ENCODE data around the gene GUCY1A2. TPM values are rescaled to one million over a fixed set of nuclear protein-coding genes. Genes with fewer than 3 reads are reported as not detected.

Gene GUCY1A2
- total RNA-seq, 1 donor from 2014 or later, result 0.78 TPM

GRCh38 chr11:106962995-106963394 lies 55.3 kb downstream of the GUCY1A2 start:
- H3K36me3 Mint-ChIP-seq (ENCODE audit: unreplicated experiment), result no peaks in the 10 kb centered on the region
- no peak overlapping the region for H3K4me3 Mint-ChIP-seq (ENCODE audit: unreplicated experiment)
- H3K9me3 Mint-ChIP-seq (ENCODE audit: unreplicated experiment), result no peaks in the 10 kb centered on the region
- no peak for TF ChIP-seq CTCF (IDR thresholded peaks at IDR 0.05)
- H3K4me1 Mint-ChIP-seq (ENCODE audit: unreplicated experiment), result peaks cover 42% of the 10 kb centered on the region
- no peaks in the 10 kb centered on the region for H3K27me3 Mint-ChIP-seq (ENCODE audit: unreplicated experiment)
- no peak for DNase-seq (ENCODE audit: extremely low spot score, unreplicated experiment)
- no peak overlapping the region for H3K27ac Mint-ChIP-seq (ENCODE audit: unreplicated experiment)

- no peak for DNase-seq (ENCODE audit: extremely low spot score, unreplicated experiment)
- H3K36me3 Mint-ChIP-seq (ENCODE audit: unreplicated experiment), result no peaks in the 10 kb centered on the region
- peaks cover 49% of the 10 kb centered on the region for H3K4me1 Mint-ChIP-seq (ENCODE audit: unreplicated experiment)
- peak overlapping the region; percentile 6 for H3K4me3 Mint-ChIP-seq (ENCODE audit: unreplicated experiment)
- H3K27me3 Mint-ChIP-seq (ENCODE audit: unreplicated experiment), result no peaks in the 10 kb centered on the region
- peak overlapping the region; percentile 74 for H3K27ac Mint-ChIP-seq (ENCODE audit: unreplicated experiment)
- no peak for TF ChIP-seq CTCF (IDR thresholded peaks at IDR 0.05)
- H3K9me3 Mint-ChIP-seq (ENCODE audit: unreplicated experiment), result no peaks in the 10 kb centered on the region
Observed at GRCh38 chr11:106961518-106961917, 56.8 kb downstream of the GUCY1A2 start.

- Mint-ChIP-seq H3K9me3 (ENCODE audit: unreplicated experiment) (peaks cover 4% of the 10 kb centered on the region), H3K4me3 (ENCODE audit: unreplicated experiment) (no peak overlapping the region), H3K4me1 (ENCODE audit: unreplicated experiment) (peaks cover 49% of the 10 kb centered on the region), H3K27ac (ENCODE audit: unreplicated experiment) (peak overlapping the region; percentile 74), H3K27me3 (ENCODE audit: unreplicated experiment) (no peaks in the 10 kb centered on the region), H3K36me3 (ENCODE audit: unreplicated experiment) (no peaks in the 10 kb centered on the region)
- no peak for DNase-seq (ENCODE audit: extremely low spot score, unreplicated experiment)
- TF ChIP-seq CTCF (IDR thresholded peaks at IDR 0.05), result no peak
Observed at GRCh38 chr11:106961048-106961447, 57.2 kb downstream of the GUCY1A2 start.

- H3K36me3 Mint-ChIP-seq (ENCODE audit: unreplicated experiment), result no peaks in the 10 kb centered on the region
- no peak overlapping the region for H3K4me3 Mint-ChIP-seq (ENCODE audit: unreplicated experiment)
- H3K4me1 Mint-ChIP-seq (ENCODE audit: unreplicated experiment), result peaks cover 49% of the 10 kb centered on the region
- TF ChIP-seq CTCF (IDR thresholded peaks at IDR 0.05), result no peak
- H3K9me3 Mint-ChIP-seq (ENCODE audit: unreplicated experiment), result peaks cover 4% of the 10 kb centered on the region
- H3K27ac Mint-ChIP-seq (ENCODE audit: unreplicated experiment), result peak overlapping the region; percentile 74
- DNase-seq (ENCODE audit: extremely low spot score, unreplicated experiment), result no peak
- H3K27me3 Mint-ChIP-seq (ENCODE audit: unreplicated experiment), result no peaks in the 10 kb centered on the region
Observed at GRCh38 chr11:106959800-106960199, 58.5 kb downstream of the GUCY1A2 start.

- Mint-ChIP-seq H3K27ac (ENCODE audit: unreplicated experiment) (peak overlapping the region; percentile 74), H3K4me1 (ENCODE audit: unreplicated experiment) (peaks cover 49% of the 10 kb centered on the region), H3K9me3 (ENCODE audit: unreplicated experiment) (peaks cover 4% of the 10 kb centered on the region), H3K4me3 (ENCODE audit: unreplicated experiment) (no peak overlapping the region), H3K27me3 (ENCODE audit: unreplicated experiment) (no peaks in the 10 kb centered on the region), H3K36me3 (ENCODE audit: unreplicated experiment) (no peaks in the 10 kb centered on the region)
- DNase-seq (ENCODE audit: extremely low spot score, unreplicated experiment), result no peak
- no peak for TF ChIP-seq CTCF (IDR thresholded peaks at IDR 0.05)
Observed at GRCh38 chr11:106959386-106959785, 58.9 kb downstream of the GUCY1A2 start.

All from osteocyte (in vitro differentiated cells).